ENCODE measurements around the gene UGT1A9.

- TF ChIP-seq, protein P1, sequence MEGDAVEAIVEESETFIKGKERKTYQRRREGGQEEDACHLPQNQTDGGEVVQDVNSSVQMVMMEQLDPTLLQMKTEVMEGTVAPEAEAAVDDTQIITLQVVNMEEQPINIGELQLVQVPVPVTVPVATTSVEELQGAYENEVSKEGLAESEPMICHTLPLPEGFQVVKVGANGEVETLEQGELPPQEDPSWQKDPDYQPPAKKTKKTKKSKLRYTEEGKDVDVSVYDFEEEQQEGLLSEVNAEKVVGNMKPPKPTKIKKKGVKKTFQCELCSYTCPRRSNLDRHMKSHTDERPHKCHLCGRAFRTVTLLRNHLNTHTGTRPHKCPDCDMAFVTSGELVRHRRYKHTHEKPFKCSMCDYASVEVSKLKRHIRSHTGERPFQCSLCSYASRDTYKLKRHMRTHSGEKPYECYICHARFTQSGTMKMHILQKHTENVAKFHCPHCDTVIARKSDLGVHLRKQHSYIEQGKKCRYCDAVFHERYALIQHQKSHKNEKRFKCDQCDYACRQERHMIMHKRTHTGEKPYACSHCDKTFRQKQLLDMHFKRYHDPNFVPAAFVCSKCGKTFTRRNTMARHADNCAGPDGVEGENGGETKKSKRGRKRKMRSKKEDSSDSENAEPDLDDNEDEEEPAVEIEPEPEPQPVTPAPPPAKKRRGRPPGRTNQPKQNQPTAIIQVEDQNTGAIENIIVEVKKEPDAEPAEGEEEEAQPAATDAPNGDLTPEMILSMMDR (IDR thresholded peaks at IDR 0.05), result no peak
- TF ChIP-seq POLR2A (IDR thresholded peaks at IDR 0.05; ENCODE audit: low read depth) (no peak), POLR2AphosphoS5 (IDR thresholded peaks at IDR 0.05) (no peak)
These were observed 3.3 kb downstream of the UGT1A9 start for GRCh38 chr2:233674995-233675394.

All from esophagus muscularis mucosa (tissue), 3 donors.